GM12873 (cell line): ENCODE results near the gene LRRC8D.

Experiments
- CTCF ChIP-seq: IDR thresholded peaks from 2 replicates; pipeline ENCODE4 v1.5.1; 2012; ENCODE audit warnings: low read depth, mild to moderate bottlenecking, moderate library complexity, low read length, control low read depth; ENCODE audit not compliant: insufficient read depth; ENCODE audit errors: missing control alignments

The LRRC8D gene

GRCh38 chr1:89823679-89824292 lies 3.0 kb downstream of the LRRC8D start:
- TF ChIP-seq CTCF = no peak

- TF ChIP-seq CTCF = no peak
Observed at GRCh38 chr1:89826594-89826993, 5.8 kb downstream of the LRRC8D start.

- no peak for TF ChIP-seq CTCF
Observed at GRCh38 chr1:89827330-89827729, 6.5 kb downstream of the LRRC8D start.

GRCh38 chr1:89827902-89828301 lies 7.1 kb downstream of the LRRC8D start:
- TF ChIP-seq CTCF = no peak

- no peak for TF ChIP-seq CTCF
Observed at GRCh38 chr1:89829186-89829585, 8.4 kb downstream of the LRRC8D start.

GRCh38 chr1:89831462-89832120 lies 10.8 kb downstream of the LRRC8D start:
- TF ChIP-seq CTCF = no peak

- no peak for TF ChIP-seq CTCF
Observed at GRCh38 chr1:89832496-89833127, 11.8 kb downstream of the LRRC8D start.
